Inferior parietal cortex (tissue), 1 donor: ENCODE measurements around the gene DGKB.
"Not testable (repeated sequence)": the region's sequence is repeated elsewhere in the genome, so short reads cannot be mapped to it uniquely, and the experiment has no call there.

ENCODE experiments used
- DNase-seq: peaks from one replicate; pipeline ENCODE4 v3.0.0-alpha.2; 2016; ENCODE audit errors: extremely low spot score

DGKB gene

GRCh38 chr7:14458846-14459245 lies 443.7 kb downstream of the DGKB start:
- not testable (repeated sequence) for DNase-seq

- peak; percentile 91 for DNase-seq
These were observed 444.7 kb downstream of the DGKB start for GRCh38 chr7:14457568-14458453.

GRCh38 chr7:14449291-14449690 lies 453.3 kb downstream of the DGKB start:
- peak; percentile 25 for DNase-seq

GRCh38 chr7:14446829-14447228 lies 455.7 kb downstream of the DGKB start:
- no peak for DNase-seq

GRCh38 chr7:14446219-14446618 lies 456.3 kb downstream of the DGKB start:
- no peak for DNase-seq

- no peak for DNase-seq
These were observed 464.2 kb downstream of the DGKB start for GRCh38 chr7:14438366-14438765.

- DNase-seq = no peak
These were observed 465.7 kb downstream of the DGKB start for GRCh38 chr7:14436878-14437277.

GRCh38 chr7:14432924-14433323 lies 469.6 kb downstream of the DGKB start:
- DNase-seq = no peak

GRCh38 chr7:14430926-14431325 lies 471.6 kb downstream of the DGKB start:
- DNase-seq = no peak

GRCh38 chr7:14425559-14425958 lies 477.0 kb downstream of the DGKB start:
- DNase-seq = no peak

- no peak for DNase-seq
These were observed 477.9 kb downstream of the DGKB start for GRCh38 chr7:14424675-14425074.

GRCh38 chr7:14420768-14421167 lies 481.8 kb downstream of the DGKB start:
- no peak for DNase-seq

GRCh38 chr7:14419531-14419930 lies 483.0 kb downstream of the DGKB start:
- DNase-seq = no peak

GRCh38 chr7:14418633-14419032 lies 483.9 kb downstream of the DGKB start:
- no peak for DNase-seq

GRCh38 chr7:14414274-14414986 lies 488.1 kb downstream of the DGKB start:
- DNase-seq = no peak

GRCh38 chr7:14407246-14408015 lies 495.1 kb downstream of the DGKB start:
- no peak for DNase-seq

GRCh38 chr7:14403587-14403986 lies 499.0 kb downstream of the DGKB start:
- DNase-seq = no peak

GRCh38 chr7:14400271-14400670 lies 502.3 kb downstream of the DGKB start:
- DNase-seq = peak; percentile 22

- no peak for DNase-seq
These were observed 504.0 kb downstream of the DGKB start for GRCh38 chr7:14398526-14398925.

- no peak for DNase-seq
These were observed 506.7 kb downstream of the DGKB start for GRCh38 chr7:14395860-14396259.

- no peak for DNase-seq
These were observed 507.8 kb downstream of the DGKB start for GRCh38 chr7:14394786-14395185.

- DNase-seq = no peak
These were observed 513.0 kb downstream of the DGKB start for GRCh38 chr7:14389595-14389994.
